Measurements from ENCODE around the gene FBXL3.
"Not testable (repeated sequence)": the region's sequence is repeated elsewhere in the genome, so short reads cannot be mapped to it uniquely, and the experiment has no call there.

Gene FBXL3

DNA sequence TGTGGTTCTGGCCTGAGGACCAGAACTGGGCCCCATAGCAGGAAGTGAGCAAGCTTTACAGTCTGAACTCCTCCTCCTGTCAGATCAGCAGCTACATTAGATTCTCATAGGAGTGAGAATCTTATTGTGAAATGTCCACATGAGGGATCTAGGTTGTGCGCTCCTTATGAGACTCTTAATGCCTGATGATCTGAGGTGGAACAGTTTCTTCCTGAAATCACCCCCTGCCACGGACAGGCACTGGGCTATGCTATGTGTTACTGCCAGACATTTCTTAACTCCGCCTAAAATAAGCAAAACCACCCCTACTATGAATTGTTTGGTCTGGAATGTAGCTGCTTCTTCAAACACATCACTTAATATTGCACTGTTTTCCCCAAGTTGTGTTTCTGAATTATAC is 4.6 kb downstream of the FBXL3 start:
- DNase-seq, result no peak

DNA sequence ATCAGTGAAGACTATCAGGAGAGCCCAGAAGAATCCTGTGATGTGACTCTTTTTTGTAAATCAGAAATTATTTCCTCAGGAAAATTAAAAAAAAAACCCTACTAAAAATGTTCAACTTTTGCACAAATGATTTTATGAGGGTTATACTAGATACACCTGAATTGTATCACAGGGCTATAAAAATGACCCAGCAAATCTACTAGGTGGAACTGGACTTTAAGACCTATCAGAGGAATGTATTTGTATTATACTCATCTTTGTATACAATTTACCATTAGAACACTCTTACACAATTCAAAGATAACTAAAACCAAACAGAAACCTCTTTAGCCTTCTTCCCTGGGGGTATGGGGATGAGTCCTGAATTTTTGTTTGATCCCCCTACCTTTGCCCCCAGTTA is 7.2 kb downstream of the FBXL3 start:
- no peak for DNase-seq

DNA sequence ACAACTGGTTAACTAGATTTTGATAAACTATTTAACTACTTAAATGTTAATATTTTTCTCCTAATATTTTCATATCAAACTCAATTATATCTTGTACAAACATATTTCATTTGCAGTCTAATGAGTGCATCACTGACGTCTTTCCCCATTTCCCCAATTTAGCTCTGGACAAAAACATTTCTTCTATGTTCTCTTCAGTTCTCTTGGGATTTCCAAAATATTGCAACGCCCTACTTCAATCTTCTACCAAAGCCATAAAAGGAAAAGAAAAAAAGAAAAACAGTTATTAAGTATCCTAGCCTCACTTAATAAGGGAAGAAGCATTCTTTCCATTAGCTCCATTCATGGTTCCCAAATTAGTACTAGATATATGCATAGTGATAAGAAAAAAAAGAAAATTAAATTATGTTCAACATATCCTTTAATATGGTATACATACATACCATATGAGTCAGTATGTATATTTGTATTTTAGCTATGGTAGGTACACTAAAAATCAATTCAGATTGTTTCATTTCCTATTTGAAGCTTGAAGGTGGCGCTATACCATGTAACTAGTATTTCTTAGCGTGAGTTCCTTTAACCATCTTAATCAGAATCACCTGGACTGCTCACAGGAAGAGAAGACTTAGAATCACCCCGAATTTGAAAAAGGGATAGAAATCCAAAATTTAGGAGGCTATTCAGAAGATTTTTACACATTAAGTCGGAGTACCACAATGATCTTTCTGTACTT is 9.9 kb downstream of the FBXL3 start:
- no peak for DNase-seq

DNA sequence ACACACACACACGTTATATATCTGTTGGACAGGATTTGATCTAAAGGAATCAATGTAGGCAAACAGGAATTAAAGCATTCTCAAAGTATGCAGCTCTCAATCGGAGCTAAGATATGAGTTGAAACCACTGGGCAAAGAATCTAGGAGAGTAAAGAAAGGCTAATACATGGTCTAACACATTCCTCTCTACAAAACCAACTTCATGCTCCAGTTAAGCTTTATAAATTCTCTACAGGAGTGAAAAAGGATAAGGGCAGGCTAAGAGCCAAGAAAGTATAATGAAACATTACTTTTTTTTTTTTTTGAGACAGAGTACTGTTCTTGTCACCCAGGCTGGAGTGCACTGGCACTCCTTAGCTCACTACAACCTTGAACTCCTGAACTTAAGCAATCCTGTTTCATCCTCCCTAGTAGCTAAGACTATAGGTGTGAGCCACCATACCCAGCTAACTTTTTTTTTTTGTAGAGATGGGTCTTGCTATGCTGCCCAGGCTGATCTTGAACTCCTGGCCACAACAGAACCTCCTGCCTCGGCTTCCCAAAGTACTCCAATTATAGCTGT is 10.6 kb downstream of the FBXL3 start:
- no peak for DNase-seq

DNA sequence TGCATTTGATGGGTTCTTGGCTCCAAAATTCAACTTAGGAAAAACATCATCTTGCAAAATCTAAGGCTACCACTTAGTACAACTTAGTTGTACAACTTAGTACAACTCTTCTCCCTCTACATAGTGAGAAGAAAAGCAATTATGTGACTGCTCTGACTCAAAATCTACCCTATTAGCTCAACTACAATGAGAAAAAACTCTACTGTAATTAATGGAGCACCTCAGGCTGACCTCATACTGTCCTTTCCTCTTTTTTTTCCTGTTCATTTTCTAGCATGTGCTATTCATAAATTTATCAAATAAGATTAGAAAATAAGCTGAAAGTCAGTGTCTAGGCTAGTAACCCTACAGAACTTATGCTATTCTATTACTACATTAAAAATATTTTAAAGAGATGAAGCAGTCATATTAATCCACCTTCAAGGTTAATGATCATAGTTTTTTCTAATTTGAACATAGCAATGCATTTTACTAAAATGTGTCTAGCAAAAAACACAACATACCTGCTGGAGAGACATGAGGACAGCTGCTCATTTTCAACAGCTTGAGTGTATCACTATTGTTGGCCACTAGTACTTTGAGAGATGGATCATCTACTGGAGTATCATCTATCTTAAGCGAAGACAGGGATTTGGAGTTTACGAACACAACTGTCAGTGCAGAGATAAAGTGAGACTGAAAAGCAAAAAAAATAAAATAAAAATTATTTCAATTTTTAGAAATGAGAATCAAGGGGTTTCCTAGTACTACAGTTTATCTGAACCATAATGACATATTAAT is 11.9 kb downstream of the FBXL3 start:
- no peak for DNase-seq

DNA sequence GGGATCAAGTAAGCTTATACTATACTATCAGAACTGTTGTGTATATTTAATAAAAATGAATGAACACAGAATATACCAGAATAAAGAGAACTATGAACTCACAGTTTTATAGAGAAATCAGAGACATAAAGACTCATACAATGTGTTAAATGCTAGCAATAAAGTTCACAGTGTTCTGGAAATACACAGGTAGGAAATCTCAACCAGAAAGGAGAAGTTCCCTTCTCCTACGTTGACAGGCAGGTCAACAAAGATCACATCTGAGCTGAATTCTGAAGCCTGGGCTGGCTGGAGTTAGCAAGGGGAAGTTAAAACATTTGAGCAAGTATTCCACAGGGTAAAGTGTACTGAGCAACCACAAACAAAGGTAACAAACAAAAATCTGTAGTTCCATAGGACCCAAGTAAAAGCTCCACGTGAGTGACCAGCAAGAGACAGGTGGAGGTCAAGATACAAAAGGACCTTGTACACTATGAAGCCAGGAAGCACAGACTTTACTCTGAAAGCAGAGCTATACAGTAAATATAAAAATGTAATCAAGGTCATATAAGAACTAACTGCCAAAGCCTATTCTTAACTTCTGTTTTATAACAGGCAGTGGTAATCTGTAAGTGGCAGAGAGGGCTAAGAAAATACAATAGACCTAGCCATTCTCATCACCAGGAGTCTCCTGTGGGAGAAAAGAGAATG is 13.0 kb downstream of the FBXL3 start:
- no peak for DNase-seq

DNA sequence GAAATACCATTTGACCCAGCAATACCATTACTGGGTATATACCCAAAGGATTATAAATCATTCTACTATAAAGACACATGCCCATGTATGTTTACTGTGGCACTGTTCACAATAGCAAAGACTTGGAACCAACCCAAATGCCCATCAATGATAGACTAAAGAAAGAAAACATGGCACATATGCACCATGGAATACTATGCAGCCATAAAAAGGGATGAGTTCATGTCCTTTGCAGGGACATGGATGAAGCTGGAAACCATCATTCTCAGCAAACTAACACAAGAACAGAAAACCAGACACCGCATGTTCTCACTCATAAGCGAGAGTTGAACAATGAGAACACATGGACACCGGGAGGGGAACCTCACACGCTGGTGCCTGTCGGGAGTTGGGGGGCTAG is 17.2 kb downstream of the FBXL3 start:
- not testable (repeated sequence) for DNase-seq

DNA sequence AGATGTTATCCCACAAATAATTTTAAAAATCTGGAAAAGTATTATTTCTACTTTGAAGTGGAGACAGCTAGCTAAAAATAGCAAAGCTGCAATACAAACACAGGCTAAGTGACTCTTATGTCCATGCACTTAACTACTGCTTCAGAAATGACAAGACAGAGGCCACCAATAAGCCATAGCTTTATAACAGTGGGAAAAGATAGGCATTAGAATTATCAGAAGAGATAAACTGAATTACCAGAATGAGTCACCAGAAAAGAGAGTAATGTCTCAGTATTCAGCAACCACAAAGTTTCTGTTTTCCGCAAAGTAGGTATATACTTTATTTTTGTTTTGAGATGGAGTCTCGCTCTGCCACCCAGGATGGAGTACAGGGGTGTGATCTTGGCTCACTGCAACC is 17.9 kb downstream of the FBXL3 start:
- DNase-seq, result no peak

DNA sequence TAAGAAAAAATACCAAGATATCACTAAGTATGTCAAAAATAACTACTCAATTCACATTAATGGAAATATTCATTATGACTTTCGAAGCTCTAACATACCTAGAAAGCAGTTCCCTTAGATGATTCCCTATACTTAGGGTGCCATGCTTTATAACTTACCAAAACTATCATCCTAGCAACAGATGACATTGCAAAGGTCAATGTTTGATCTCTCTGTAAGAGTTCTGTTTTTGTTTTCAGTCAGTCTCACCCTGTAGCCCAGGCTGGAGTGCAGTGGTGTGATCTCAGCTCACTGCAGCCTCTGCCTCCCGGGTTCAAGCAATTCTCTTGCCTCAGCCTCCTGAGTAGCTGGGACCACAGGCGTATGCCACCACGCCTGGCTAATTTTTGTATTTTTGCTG is 18.6 kb downstream of the FBXL3 start:
- DNase-seq, result not testable (repeated sequence)

DNA sequence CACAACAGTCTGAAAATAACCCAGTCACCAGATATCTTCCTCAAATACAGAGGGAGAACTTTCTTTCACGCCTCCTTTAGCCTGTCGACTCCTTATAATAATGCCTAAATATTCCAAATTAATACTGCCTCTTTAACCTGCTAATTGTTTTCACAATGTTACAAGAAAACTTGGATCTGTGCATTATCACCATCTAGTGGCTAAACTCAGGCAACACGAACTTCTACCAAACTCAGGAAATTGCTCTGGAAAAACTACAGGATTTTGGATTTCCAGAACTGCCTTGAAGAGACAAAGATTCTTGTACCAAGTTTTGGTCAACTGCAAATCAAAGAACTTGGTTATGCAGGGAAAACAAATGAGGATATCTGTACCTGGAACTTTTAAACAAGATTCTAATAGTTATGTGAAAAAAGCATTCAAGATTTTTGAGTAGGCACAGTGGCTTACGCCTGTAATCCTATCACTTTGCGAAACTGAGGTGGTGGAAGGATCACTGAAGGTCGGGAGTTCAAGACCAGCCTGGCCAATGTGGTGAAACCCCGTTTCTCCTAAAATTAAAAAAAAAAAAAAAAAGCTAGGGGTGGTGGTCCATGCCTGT is 24.3 kb downstream of the FBXL3 start:
- DNase-seq, result no peak

DNA sequence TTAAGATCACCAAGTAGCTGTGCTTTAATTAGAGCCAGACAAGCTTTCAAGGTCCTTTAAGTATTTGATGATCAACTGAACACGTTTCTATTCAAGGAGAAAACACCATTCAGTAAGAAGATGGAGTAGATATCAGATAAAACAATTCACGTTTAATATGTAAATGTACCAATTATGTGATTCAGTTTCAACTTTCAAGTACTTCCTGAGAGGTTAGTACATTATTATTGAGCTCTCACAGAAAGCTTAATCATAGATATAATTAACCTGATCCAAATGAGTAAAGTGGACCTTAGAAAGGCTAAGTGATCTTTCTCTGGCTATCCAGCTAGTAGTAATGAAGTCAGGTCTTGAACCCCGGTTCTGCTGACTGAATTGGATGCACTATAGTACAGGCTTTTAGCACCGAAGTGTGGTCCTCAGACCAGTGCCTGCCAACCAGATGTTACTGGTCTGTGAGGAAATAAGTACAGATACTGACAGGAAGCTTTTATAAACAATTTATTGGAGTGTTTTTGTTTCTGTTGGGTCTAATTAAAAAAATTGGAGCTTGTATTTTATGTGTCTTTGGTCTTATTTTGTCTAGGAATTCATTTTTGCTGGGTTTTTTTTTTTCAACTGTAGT is 24.9 kb downstream of the FBXL3 start:
- no peak for DNase-seq

DNA sequence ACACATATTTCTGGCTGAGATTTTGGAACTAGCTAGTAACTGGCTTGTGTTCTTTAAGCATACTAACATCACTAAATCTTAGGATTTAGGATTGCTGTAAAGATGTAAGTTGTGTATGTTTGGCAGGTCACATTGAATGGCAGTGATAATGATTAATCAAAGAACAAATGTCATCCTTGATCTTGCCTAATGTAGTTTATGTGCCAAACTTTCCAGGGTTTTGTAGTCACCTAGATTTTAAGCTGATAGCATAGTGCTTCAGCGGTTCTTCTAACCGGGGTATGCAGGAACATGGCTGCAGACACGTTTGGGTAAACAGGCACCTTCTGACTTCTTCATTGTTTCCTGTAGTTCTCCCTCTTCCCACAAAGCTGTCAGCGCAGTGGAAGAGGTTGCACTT is 25.4 kb downstream of the FBXL3 start:
- no peak for DNase-seq

DNA sequence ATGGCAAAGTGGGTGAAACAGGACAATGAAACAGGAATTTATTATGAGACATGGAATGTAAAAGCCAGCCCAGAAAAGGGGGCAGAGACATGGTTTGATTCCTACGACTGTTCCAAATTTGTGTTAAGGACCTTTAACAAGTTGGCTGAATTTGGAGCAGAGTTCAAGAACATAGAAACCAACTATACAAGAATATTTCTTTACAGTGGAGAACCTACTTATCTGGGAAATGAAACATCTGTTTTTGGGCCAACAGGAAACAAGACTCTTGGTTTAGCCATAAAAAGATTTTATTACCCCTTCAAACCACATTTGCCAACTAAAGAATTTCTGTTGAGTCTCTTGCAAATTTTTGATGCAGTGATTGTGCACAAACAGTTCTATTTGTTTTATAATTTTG is 26.5 kb downstream of the FBXL3 start:
- no peak for DNase-seq

DNA sequence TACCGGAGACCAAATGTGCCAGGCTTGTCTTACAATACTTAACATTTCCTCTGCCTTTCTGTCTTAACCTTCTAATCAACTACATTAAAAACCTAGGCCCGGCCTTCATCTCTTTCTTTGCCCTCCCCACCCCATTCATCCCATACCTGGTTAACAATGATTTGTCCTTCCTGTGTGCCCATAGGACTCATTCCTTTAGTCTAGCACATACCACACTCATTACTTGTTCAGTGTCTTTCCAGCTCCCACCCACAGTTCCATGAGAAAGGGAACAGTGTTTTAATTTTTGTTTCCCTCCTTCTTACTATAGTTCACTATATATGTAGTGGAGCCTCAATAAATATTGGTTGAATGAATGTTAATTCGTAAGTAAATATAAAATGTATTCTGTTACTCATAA is 32.7 kb downstream of the FBXL3 start:
- no peak for DNase-seq

DNA sequence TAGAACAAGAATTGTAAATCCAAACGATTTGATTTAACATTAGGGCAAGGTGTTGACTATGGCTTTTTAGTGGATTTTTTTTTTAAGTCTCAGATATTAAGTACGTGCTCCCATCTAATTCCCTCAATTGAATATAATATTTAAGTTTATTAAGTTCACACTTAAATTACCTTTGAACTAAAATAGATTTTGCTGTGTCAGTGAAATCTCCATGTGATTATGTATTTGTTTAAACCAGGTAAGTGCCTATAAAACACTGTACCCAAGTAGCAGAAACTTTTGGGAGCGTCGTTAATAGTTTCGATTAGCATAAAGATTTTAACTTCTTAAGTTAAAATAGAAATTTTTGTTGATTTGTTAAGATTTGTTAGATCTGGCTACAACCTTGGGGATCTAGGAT is 33.5 kb downstream of the FBXL3 start:
- DNase-seq, result no peak

DNA sequence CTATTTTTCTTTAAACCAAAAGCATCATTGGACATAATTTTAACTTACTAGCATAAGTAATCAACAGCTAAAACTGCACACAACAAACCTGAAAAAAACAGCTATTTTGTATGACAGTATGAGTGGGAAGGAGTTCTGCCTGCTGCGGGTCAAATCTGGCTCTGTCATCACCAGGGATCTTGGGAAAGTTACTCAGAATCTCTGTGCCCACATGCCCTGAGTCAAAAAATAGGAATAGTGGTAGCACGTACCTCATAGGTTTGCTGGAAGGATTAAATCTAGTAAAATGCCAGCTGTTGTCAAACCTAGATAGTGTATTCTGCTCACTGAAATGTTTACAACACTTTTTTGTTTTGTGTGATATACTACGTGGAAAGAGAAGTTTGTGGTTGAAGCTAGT is 33.9 kb downstream of the FBXL3 start:
- DNase-seq, result no peak

DNA sequence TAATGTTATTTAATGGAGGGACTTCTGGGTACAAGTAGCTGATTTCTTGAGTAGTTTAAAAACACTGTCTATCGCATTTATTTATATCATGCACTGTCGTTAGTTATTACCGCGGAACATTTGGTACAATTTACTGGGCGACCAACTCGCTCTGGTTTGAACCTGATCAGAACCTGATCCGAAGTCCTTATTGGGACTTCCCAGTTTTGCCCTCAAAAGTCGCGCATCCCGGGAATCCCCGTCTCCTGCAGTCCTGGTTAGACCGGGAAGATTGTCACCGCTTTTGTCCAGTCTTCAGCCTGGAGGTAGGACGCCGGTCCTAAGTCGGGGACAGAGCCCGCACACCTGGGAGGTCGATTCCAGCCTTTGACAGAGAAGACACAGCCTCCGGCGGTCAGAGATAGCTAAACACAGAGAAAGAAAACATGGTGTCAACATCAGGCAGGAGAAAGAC is 34.4 kb downstream of the FBXL3 start:
- DNase-seq, result no peak

DNA sequence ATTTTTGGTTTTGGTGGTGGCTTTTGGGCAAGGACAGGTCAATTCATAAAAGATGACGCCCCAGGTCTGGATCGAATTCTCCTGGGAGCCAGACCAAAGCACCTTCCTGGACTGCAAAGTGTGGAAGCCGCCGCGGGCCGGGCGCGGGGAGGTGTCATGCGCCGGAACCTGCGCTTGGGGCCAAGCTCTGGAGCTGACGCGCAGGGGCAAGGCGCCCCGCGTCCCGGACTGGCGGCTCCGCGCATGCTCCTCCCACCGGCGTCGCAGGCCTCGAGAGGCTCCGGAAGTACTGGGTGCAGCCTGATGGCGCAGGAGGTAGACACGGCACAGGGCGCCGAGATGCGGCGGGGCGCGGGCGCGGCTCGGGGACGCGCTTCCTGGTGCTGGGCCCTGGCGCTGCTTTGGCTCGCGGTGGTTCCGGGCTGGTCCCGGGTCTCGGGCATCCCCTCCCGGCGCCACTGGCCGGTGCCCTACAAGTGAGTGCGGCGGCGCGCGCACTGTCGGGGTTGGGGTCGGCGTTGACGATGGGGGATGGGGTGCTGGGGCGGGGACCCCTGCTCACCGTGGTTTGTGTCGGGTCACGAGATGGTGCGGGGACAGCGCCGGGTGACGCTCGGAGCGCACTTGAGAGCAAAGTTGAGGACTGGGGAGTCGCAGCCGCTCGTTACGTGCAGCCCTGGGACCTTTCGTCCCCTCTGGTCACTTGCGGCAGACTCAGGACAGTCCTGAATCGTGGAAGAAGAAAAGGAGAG is 35.0 kb downstream of the FBXL3 start, which contains the start of gene CLN5:
TSS of gene CLN5 (plus strand) at position 286 of the 752 bp plus-strand sequence. CDS start at position 304, 18 bp downstream.
- peak; percentile 85 for DNase-seq

DNA sequence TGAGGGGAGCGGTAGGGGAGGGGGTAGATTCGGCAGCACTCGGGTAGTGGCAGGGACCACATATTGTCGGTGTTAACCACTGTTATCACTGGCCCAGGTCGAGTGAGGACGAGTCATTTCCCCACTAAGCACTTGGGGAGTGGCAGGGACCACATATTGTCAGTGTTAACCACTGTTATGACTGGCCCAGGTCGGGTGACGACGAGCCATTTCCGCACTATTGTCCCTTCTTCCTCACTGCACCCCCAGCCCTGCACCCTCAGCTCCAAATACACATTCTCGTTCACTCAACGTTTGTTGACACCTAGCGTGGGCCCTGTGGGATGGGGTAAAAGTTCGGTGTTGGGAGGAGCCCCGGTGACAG is 35.5 kb downstream of the FBXL3 start:
- peak; percentile 49 for DNase-seq

DNA sequence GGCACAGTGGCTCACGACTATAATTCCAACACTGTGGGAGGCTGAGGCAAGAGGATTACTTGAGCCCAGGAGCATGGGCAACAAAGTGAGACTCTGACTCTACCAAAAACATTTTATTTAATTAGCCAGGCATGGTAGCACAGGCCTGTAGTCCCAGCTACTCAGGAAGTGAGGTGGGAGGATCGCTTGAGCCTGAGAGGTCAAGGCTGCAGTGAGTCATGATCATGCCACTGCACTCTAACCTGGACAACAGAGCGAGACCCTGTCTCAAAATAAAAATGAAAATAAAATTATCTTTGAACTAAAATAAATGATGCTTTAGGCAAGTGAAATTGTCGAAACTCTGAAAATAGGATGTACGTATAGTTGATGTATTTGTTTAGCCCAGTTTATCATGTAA is 43.3 kb downstream of the FBXL3 start:
- DNase-seq, result no peak

DNA sequence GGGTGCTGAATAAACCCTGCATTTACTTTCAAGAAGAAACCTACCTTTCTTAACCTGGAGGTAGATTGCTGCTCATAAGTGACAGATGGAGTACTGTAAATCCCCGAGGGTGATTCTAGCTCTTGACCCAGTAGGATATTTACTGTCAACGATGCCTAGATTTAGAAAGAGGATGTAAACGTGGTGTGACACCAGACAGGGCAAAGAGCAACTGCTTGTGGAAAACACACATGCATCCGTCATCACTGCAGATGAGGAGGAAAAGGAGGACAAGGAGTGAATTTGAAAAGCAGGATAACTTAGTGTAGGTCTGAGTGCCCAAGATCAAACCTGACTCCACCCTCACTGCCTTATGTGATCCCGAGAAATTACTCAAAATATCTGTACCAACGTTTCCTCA is 44.9 kb downstream of the FBXL3 start:
- no peak for DNase-seq

Data from activated T-cell treated with anti-CD3 and anti-CD28 coated beads for 4 hours (primary cell).